Measurements from ENCODE around the gene EPC2.

DNA sequence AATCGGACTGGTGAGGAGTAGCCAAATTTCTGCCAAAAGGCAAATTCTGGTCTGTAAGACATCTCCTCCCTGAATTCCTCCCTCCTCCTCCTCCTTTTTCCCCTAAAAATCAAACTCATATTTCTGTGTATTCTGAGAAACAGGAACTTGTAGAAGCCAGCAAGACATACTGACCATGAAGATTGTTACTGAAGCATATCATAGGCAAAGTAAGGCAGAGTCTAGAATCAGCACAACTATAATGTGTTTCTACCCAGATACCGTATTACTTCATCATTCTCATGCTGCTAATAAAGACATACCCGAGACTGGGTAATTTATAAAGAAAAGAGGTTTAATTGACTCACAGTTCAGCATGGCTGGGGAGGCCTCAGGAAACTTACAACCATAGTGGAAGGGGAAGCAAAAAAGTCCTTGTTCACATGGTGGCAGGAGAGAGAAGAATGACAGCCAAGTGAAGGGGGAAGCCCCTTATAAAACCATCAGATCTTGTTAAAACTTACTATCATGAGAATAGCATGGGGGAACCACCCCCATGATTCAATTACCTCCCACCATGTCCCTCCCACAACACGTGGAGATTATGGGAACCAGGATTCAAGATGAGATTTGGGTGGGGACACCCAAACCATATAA, 24.9 kb upstream of the EPC2 start:
- TF ChIP-seq, protein P1, sequence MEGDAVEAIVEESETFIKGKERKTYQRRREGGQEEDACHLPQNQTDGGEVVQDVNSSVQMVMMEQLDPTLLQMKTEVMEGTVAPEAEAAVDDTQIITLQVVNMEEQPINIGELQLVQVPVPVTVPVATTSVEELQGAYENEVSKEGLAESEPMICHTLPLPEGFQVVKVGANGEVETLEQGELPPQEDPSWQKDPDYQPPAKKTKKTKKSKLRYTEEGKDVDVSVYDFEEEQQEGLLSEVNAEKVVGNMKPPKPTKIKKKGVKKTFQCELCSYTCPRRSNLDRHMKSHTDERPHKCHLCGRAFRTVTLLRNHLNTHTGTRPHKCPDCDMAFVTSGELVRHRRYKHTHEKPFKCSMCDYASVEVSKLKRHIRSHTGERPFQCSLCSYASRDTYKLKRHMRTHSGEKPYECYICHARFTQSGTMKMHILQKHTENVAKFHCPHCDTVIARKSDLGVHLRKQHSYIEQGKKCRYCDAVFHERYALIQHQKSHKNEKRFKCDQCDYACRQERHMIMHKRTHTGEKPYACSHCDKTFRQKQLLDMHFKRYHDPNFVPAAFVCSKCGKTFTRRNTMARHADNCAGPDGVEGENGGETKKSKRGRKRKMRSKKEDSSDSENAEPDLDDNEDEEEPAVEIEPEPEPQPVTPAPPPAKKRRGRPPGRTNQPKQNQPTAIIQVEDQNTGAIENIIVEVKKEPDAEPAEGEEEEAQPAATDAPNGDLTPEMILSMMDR (IDR thresholded peaks at IDR 0.05; ENCODE audit: low read depth, low read length), result no peak
- no peak for TF ChIP-seq POLR2A (IDR thresholded peaks at IDR 0.05; ENCODE audit: extremely low read depth, insufficient read length)
- TF ChIP-seq MAX (IDR thresholded peaks at IDR 0.05; ENCODE audit: low read depth, low read length), result no peak
- TF ChIP-seq MYC (IDR thresholded peaks at IDR 0.05; ENCODE audit: low read depth, low read length), result no peak
